Esophagus muscularis mucosa (tissue), 4 donors: ENCODE measurements around the gene MANSC4.

Experiments used
- CTCF ChIP-seq, 3 experiments: fragments of 200-600 bp in 2 of 3; fragments of 450-650 bp in 1 of 3; sonication (generic) in 2 of 3; IDR thresholded peaks; one replicate each; pipeline ENCODE4 v1.5.1; 2017 to 2019; ENCODE audit warnings: antibody characterized with exemption in 3 of 3, mild to moderate bottlenecking in 2 of 3, moderate library complexity in 1 of 3
- EP300 ChIP-seq: sonication (generic); formaldehyde crosslinking; IDR thresholded peaks from one replicate; pipeline ENCODE4 v1.6.1; 2017; ENCODE audit warnings: antibody characterized with exemption
- POLR2A ChIP-seq: fragments of 450-650 bp; IDR thresholded peaks from one replicate; pipeline ENCODE4 v1.6.1; 2017; ENCODE audit warnings: antibody characterized with exemption, moderate library complexity, mild to moderate bottlenecking, low read depth

- TF ChIP-seq POLR2A: no peak
- TF ChIP-seq CTCF (IDR thresholded peaks at IDR 0.05): no peak
- no peak for TF ChIP-seq EP300
These were observed 25.2 kb upstream of the MANSC4 start for GRCh38 chr12:27805238-27805637.
